Activated CD4-positive, CD25-positive, alpha-beta regulatory T cell treated with anti-CD3 and anti-CD28 coated beads, Interleukin-2, amount 50 U/mL, for 16 hours (primary cell): ENCODE results near the gene DNAJC6.

ENCODE experiments used
- DNase-seq: peaks from one replicate; pipeline ENCODE4 v3.0.0-alpha.2; 2020; ENCODE audit warnings: low read depth, low spot score

The DNAJC6 gene

GRCh38 chr1:65401612-65402011 lies 92.3 kb downstream of the DNAJC6 start:
- no peak for DNase-seq

GRCh38 chr1:65404941-65405340 lies 95.6 kb downstream of the DNAJC6 start:
- DNase-seq: no peak

GRCh38 chr1:65407877-65408276 lies 98.5 kb downstream of the DNAJC6 start:
- no peak for DNase-seq

- no peak for DNase-seq
Observed at GRCh38 chr1:65409314-65409713, 100.0 kb downstream of the DNAJC6 start.

GRCh38 chr1:65409816-65410326 lies 100.5 kb downstream of the DNAJC6 start:
- no peak for DNase-seq

- no peak for DNase-seq
Observed at GRCh38 chr1:65412256-65412983, 103.1 kb downstream of the DNAJC6 start.

- no peak for DNase-seq
Observed at GRCh38 chr1:65412984-65413375, 103.6 kb downstream of the DNAJC6 start.

GRCh38 chr1:65414538-65414937 lies 105.2 kb downstream of the DNAJC6 start:
- no peak for DNase-seq

GRCh38 chr1:65416767-65417166 lies 107.4 kb downstream of the DNAJC6 start:
- no peak for DNase-seq

GRCh38 chr1:65417729-65418128 lies 108.4 kb downstream of the DNAJC6 start:
- DNase-seq: no peak

GRCh38 chr1:65418522-65419185 lies 109.3 kb downstream of the DNAJC6 start:
- no peak for DNase-seq

GRCh38 chr1:65419681-65420589 lies 110.6 kb downstream of the DNAJC6 start:
- peak; percentile 96 for DNase-seq

GRCh38 chr1:65420590-65421350 lies 111.4 kb downstream of the DNAJC6 start, which contains the start of the genes LEPR and LEPROT:
Gene LEPR (plus strand): TSS chr1:65420668. CDS start chr1:65565566, 144,898 bp downstream.
Gene LEPROT (plus strand): TSS chr1:65420668. CDS start chr1:65420725, 57 bp downstream.
- no peak for DNase-seq

GRCh38 chr1:65421351-65422025 lies 112.1 kb downstream of the DNAJC6 start:
- no peak for DNase-seq

GRCh38 chr1:65422241-65423203 lies 113.2 kb downstream of the DNAJC6 start:
- DNase-seq: no peak

GRCh38 chr1:65423884-65424572 lies 114.7 kb downstream of the DNAJC6 start:
- no peak for DNase-seq

- DNase-seq: no peak
Observed at GRCh38 chr1:65424573-65424889, 115.2 kb downstream of the DNAJC6 start.

GRCh38 chr1:65425006-65425405 lies 115.7 kb downstream of the DNAJC6 start:
- no peak for DNase-seq

- DNase-seq: no peak
Observed at GRCh38 chr1:65425697-65426096, 116.4 kb downstream of the DNAJC6 start.
